Superior temporal gyrus (tissue), 1 donor: ENCODE measurements around the gene HNRNPUL1.
"Not testable (repeated sequence)": the region's sequence is repeated elsewhere in the genome, so short reads cannot be mapped to it uniquely, and the experiment has no call there.

Source experiments
- DNase-seq: peaks from one replicate; pipeline ENCODE4 v3.0.0-alpha.2; 2016; ENCODE audit errors: extremely low spot score

HNRNPUL1 gene

DNA sequence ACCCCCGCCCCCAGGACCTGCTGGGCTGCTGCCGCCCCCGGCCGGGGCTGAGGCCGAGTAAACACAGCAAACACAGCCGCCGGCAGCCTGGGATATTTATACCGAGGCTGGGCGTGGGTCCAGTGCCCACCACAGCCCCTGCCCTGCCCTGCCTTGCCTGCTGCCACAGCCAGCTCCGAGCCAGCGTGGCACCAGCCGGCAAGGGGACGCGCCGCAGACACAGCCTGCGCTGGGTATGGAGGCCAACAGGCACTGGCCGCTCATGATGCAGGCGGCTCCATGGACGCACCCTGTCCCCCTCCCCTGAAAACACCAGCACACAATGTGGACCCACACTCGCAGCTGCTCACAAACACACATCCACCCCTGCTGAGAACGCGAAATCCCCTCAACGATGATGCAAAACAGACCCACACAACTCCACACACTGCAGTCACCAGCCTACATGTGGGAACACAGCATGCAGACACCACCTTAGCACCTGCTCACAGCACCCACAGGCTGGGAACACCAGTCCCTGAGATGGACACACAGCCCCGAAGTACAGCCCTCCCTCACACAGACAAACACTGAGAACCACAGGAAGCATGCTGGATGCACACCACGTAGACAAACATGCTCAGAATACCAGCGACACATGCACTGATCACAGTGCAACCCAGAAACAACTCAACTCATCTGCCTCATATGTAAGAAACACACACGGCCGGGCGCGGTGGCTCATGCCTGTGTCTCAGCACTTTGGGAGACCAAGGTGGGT is 62.0 kb downstream of the HNRNPUL1 start:
- DNase-seq, result peak; percentile 38

DNA sequence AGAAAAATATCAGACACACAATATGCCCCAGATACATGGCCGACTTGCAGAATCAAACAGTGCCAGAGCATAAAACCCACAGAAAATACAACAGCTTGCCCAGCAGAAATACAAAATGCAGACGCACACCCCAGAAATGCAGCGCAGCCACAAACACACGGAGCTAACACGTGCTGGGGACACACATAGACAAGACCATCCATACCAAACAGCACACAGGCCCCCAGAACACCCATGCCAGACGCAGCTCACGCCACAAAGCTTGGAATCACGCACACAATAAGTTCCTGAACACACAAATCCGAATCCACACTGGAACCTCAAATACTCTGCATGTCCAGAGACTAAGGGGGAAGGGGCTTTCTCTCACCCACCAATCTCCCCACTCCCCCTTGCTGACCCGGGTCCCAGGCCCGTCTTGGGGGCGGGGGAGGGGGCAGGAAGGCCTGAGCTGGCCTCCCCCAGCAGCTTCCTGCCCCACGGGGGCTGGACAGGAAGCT is 63.0 kb downstream of the HNRNPUL1 start:
- peak; percentile 23 for DNase-seq

DNA sequence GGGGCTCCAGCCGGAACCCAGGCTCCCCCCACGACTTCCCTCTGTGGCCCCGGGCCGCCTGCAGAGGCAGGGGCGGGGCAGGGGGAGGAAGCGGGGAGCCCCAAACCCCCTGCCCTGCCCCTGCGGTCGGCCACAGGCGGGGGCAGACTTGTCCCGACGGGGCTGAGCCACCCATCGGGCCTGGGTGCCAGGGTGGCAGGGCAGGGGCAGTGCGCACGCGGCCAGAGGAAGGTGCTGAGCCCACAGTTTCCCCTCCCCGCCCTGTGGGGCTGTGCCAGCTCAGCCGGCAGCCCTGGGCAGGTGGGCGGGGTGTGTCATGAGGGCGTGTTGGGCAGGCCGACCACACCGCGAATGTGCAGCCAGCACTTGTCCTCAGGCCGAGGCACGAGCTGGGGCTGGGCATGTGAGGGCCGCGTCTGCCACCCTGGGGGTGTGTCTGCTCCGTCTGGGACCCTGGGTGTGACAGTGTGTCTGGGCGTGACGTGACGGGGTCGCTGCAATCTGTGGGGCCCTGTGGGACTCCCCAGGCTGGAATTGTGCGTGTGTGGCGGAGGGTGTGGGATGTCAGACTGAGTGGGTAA is 63.5 kb downstream of the HNRNPUL1 start:
- no peak for DNase-seq

DNA sequence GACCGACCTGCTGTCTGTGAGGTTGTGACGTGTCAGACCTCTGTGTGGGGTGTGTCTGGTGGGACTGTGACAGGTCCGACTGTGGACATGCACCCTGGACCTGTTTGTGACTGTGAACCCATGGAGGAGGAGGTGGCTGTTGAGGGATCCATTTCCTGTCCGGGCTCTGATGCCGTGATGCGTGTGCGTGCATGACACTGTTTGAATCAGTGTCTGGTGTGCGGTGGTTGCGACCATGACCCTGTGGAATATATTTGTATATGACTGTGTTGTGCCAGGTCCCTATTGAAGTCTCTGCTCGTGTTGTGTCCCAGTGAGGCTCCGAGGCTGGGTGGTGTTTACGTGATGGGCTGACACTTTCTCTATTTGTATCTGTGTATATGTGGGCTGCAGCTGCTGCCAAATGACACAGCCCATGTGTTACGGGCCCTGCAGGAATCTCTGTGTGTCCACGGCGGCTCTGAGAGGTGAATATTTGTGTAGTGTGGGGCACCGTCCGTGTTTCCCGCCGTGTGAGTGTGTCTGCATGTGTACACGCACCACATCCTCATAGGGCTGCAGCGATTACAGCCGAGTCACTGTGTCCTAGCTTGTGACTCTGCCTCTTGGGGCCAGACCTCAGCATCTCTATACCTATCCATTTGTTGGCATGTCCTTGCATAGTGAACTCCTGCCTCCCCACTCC is 64.1 kb downstream of the HNRNPUL1 start:
- DNase-seq, result no peak

DNA sequence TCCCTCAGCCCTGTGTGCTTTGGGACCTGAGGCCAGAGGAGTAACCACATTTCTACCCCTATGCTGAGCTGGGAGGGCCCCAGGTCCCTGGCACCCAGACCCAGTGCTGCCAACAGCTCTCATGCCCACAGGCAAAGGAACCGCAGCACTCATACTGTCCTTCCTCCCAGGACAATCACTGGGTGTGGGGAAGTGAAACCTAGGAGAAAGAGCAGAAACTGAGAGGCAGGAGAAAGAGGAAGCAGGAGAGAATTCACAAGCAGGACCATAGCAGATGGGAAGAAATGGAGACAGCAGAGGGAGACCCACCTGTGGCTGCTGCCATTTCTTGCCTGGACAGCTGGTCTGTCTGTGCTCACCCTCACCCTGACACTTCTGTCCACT is 64.7 kb downstream of the HNRNPUL1 start:
- no peak for DNase-seq

DNA sequence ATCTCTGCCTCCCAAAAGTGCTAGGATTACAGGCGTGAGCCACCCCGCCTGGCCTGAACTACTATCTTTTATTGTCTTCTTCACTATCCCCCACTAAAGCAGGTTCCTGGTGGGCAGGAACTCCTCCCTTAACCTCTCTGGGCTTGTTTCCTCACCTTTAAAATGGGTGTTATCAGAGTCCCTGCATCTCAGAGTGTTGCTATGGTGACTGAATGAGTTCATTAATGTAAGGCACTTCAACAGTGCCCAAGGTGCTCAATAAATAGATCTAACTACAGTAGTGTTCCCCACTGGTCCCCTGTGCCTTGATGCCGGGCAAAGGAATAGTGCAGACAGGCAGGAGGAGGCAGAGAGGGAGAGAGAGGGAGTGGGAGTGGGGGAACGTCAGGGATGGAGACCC is 66.3 kb downstream of the HNRNPUL1 start:
- no peak for DNase-seq

DNA sequence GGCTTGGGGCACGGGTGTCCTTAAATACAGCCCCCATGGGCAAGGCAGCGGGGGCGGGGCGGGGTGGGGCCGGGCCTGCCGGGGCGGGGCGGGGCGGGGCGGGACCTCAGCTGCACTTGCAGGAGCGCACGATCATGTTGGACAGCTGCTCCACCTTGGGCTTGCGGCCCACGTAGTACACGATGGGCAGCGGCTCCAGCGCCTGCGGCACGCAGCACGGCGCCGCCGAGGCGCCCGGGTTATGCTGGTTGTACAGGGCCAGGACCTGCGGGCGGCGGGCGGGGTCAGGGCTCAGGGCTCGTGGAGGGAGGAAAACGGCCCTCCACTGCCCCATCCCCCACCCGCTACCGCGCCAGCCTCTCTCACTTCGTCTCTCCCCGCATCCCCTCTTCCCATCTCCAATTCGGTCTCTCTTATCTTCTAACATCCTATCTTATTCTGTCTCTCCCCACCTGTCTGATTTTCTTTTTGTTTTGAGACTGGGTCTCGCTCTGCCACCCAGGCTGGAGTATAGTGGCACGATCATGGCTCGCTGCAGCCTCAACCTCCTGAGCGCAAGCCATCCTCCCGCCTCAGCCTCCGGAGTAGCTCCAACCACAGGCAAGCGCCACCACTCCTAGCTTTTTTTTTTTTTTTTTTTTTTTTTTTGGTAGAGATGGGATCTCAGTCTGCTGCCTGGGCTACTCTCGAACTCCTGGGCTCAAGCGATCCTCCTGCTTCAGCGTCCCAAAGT is 66.9 kb downstream of the HNRNPUL1 start:
- no peak for DNase-seq

DNA sequence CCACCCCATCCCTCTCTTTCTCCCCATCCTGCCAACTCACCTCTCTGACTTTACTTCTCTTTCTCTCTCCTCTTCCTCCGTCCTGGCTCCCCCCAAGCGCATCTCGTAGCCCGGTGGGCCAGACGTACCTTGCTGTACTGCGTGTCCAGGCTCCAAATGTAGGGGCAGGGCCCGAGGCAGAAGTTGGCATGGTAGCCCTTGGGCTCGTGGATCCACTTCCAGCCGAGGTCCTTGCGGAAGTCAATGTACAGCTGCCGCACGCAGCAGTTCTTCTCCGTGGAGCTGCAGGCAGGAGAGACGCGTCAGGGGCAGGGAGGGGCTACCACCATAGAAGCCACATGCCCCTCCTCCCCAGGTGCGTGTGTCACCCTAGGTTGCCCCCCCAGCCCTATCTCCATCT is 67.8 kb downstream of the HNRNPUL1 start:
- DNase-seq, result no peak

DNA sequence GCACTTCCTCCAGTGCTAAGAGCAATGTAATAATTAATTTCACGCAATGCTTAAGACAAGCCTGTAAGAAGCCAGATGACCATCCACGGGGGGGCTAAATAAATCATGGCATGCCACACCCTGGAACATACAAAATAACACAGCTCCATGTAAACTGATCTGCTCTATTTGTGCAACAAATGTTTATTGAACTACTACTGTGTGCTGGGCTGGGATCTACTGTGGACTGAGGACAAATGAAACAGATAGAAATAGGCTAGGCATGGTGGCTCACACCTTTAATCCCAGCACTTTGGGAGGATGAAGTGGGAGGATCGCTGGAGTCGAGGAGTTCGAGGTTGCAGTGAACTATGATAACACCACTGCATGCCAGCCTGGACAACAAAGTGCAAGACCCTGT is 68.3 kb downstream of the HNRNPUL1 start:
- no peak for DNase-seq

DNA sequence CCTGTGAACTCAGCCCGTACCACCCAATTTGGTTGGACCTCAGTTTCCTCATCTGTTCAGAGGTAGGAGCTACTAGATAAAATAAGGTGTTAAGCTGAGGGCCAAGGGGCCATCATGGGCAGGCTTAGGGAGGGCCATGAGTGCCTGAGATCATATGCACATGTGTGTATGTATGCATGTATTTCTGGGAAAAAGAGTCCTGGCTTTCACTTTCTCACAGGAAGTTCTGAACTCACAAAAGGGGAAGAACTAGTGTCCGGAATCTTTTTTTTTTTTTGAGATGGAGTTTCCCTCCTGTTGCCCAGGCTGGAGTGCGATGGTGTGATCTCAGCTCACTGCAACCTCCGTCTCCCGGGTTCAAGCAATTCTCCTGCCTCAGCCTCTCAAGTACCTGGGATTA is 70.6 kb downstream of the HNRNPUL1 start:
- no peak for DNase-seq

DNA sequence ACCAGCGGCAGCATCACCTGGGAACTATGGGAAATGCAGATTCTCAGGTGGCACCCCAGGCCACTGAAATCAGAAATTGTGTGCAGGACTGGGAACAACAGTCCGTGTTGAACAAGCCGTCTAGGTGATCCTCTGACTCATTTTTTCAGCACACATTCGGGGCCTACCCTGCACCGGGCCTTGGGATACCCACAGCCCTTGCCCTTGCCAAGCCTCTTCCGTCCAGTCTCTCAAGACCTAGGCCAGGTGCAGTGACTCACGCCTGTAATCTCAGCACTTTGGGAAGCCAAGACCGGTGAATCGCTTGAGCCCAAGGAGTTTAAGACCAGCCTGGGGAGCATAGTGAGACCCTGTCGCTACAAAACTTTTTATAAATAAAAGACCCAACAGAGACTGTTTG is 71.3 kb downstream of the HNRNPUL1 start:
- DNase-seq, result no peak

DNA sequence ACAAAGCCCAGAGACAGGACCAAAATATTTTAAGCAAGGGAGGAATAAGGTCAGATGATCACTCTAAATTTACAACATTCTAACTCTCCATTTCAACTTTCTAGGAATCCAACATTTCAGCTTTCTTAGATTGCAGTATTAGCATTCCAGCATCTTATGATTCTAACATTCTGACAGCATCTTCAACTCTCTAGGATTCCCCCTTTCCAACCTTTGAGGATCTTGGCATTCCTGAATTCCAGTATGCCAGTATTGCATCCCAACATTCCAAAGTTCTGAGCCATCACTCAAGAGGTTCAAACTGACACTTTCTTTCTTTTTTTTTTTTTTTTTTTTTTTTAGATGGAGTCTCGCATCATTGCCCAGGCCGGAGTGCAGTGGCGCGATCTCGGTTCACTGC is 75.8 kb downstream of the HNRNPUL1 start:
- DNase-seq, result no peak

DNA sequence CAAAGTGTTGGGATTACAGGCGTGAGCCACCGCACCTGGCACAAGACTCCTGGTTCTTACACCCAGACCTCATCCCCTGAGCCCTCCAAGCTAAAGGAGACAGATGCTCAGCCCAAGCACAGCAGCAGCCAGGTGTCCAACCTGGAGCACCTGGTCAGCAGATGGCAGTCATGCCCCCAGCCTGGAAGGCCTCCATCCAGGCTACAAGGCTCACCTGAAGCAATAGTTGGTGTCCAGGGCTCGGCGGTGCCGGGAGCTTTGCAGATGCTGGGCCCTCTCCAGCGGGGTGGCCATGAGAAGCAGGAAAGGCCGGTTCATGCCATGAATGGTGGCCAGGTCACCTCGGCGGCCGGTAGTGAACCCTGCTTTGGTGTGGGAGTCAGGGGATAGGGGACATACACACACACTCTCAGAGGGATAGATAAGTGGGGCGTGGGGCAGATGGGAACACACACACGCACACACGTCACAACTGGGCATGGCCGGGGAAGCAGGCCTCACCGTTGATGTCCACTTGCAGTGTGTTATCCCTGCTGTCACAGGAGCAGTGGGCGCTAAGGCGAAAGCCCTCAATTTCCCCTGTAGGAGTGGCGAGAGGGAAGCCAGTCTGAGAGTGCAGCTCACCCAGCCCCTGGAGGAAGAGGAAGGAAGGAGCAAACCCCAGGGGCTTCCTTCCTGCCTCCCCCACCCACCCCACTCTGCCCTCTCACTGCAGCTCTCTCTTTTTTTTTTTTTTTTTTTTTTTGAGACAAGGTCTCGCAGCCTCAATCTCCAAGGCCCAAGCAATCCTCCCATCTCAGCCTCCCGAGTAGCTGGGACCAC is 77.7 kb downstream of the HNRNPUL1 start:
- DNase-seq, result no peak

DNA sequence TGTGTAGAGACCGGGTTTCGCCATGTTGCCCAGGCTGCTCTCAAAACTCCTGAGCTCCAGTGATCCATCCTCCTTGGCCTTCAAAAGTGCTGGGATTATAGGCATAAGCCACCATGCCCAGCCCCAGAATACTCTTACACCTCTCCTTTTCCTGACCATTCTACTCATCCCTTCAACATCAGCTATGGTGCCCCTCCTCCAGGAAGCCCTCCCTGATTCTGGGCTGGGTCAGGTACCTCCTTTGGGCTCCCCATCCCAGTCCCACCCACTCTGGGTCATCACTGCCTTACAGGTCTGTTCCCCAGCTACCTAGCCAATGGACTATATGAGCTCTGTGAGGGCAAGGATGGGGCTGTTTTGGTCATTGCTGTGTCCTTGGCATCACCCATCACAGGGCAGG is 80.0 kb downstream of the HNRNPUL1 start:
- DNase-seq, result no peak

DNA sequence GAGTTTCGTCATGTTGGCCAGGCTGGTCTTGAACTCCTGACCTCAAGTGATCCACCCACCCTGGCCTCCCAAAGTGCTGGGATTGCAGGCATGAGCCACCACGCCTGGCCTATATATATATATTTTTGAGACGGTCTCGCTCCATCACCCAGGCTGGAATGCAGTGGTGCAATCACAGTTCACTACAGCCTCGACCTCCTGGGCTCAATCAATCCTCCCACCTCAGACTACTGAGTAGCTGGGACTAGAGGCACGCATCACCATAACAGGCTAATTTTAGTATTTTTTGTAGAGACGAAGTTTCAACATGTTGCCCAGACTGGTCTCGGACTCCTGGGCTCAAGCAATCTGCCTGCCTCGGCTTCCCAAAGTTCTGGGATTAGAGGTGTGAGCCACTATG is 82.7 kb downstream of the HNRNPUL1 start:
- DNase-seq, result not testable (repeated sequence)

DNA sequence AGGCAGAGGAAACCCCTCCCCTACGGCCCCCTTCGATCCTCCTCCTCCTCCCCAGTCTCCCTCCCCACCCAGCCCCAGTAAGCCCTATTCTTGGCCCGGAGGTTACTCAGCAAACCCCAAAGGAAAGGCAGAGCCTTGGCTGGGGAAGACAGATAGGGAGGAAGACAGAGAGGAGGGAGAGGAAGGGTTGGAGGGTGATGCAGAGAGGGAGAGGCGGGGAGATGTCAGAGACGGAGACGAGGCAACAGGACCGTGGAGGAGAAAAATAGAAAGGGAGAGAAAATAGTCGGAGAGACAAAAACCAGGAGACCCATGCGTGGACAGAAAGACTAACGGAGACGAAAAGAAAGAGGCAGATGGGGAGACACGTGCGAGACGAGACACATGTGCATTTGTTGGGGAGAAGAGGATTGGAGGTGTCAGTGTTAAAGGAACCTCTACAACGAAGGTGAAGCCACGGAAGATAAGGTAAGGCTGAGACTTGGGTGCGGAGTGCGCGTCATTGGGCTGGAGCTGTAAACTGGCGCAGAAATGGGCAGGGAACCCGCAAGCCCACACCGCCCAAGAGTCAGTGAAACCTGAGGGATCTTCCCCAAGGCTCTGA is 86.7 kb downstream of the HNRNPUL1 start:
- DNase-seq, result no peak

DNA sequence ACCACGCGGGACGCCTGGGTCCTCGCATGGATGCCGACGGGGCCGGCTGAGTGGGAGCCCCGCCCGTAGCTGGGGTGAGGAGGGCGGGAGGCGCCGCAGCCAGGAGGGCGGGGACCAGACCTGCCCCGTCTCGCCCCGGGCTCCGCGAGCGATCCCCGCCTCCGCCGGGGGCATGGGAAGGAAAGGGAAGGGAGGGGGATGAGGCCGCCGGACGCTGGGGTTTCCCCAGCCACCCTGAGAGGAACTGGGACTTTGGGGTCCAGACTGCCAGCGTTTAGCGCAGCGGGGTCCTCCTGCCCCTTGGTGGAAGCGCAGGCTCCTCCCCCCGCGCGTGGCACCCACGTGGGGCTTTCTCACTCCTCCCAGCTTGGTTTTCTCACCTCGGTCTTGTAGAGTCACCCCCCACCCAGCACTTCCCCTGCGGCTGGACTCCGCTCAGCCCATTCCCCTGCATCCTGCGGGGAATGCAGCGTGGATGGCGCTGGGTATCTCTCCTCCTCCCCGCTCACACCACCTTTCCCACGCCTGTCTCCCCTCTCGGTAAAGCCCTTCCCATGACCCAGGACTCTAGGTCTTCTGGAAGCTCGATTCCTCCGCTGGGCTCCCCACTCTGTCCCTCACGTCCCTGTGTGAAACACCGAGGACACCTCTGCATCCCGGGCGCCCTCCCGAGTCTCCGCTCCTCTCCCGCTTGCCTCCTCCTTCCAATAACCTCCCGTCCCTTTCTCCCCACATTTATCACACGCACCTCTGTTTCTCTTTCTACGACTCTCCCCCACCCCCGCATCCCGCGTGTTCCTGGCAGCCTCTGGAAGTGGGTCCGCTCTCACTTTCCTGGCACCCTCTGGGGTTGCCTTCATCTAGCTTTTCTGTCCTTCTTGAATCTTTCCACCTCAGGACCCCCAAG is 87.4 kb downstream of the HNRNPUL1 start:
- DNase-seq, result no peak

DNA sequence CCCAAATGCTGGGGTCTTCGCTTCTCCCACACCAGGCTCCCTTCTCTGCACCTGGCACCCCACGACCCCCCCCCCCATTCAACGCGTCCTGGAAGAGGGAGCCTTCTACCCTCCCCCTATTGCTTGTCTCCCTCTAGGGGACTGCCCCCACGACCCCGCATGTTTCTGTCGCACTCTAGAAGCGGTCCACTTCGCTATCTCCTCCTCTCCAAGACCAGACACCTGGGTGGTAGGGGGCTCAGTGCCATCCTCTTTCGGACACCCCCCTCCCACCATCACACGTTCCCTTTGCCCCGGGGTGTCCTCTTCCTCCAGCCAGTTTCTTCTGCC is 88.1 kb downstream of the HNRNPUL1 start:
- no peak for DNase-seq

DNA sequence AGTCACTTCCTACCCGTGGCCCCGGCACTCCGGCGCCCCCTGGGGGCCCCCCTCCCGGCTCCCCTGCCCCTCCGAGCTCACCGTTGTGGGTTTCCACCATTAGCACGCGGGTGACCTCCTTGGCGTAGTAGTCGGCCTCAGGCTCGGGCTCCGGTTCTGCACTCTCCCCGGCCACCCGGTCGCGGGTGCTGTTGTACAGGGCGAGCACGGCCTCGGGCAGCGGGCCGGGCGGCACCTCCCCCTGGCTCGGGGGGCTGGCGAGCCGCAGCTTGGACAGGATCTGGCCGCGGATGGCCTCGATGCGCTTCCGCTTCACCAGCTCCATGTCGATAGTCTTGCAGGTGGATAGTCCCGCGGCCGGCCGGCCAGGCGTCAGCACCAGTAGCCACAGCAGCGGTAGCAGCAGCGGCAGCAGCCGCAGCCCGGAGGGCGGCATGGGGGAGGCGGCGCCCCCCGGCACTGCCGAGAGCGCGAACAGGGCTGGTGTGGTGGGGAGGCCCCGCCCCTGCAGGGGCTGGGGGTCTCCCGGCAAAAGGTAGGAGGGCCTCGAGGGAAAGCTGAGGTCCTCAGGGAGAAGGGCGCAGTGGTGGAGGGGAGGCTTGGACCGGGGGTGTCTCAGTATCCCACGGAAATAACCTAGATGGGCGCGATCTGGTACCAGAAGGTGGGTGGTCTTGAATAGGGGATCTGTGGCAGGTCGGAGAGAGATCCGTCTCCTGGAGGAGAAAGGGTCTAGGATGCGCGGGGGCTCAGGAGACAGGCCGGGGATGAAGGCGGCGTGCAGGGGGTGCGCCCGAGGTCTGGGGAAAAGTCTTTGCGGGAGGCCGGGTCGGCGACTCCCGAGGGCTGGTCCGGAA is 88.7 kb downstream of the HNRNPUL1 start:
- no peak for DNase-seq
